OCI-LY3 (cell line): ENCODE data around the gene FANCM.

ENCODE experiments used
- H2AFZ ChIP-seq: fragments of 200-600, 300-600 bp; shearing (Covaris generic); 2 replicates; pipeline ENCODE4 v1.6.0; 2014; ENCODE audit warnings: antibody characterized with exemption, low read depth, low read length
- H3K27ac ChIP-seq: fragments of 200-600, 300-600 bp; sonication (generic); 2 replicates; pipeline ENCODE4 v1.5.1; 2014; ENCODE audit warnings: mild to moderate bottlenecking, low read length, moderate library complexity, mixed read lengths
- H3K27me3 ChIP-seq: fragments of 200-600, 300-600 bp; sonication (generic); 2 replicates; pipeline ENCODE4 v1.6.1; 2014; ENCODE audit warnings: low read depth, low read length, mixed read lengths
- H3K36me3 ChIP-seq: fragments of 200-600, 300-600 bp; sonication (generic); replicated peaks from 2 replicates; pipeline ENCODE3; 2014; ENCODE audit warnings: low read depth, low read length, mixed read lengths
- H3K4me1 ChIP-seq: fragments of 300-600, 200-600 bp; sonication (generic); 2 replicates; pipeline ENCODE4 v1.6.1; 2014; ENCODE audit warnings: low read length, mixed read lengths
- H3K4me2 ChIP-seq: fragments of 200-600, 300-600 bp; sonication (generic); 2 replicates; pipeline ENCODE4 v1.6.1; 2014; ENCODE audit warnings: low read length, mixed read lengths
- H3K4me3 ChIP-seq: fragments of 300-600, 200-600 bp; sonication (generic); 2 replicates; pipeline ENCODE4 v1.5.1; 2014; ENCODE audit warnings: antibody characterized with exemption, mild to moderate bottlenecking, low read length, moderate library complexity
- H3K79me2 ChIP-seq: fragments of 300-600, 200-600 bp; shearing (Covaris generic); 2 replicates; pipeline ENCODE4 v1.6.1; 2014; ENCODE audit warnings: mild to moderate bottlenecking, low read length, mixed read lengths
- H3K9ac ChIP-seq: fragments of 300-600, 200-600 bp; shearing (Covaris generic); 2 replicates; pipeline ENCODE4 v1.6.0; 2014; ENCODE audit warnings: mild to moderate bottlenecking, low read length, moderate library complexity
- H3K9me3 ChIP-seq: fragments of 200-600, 300-600 bp; shearing (Covaris generic); 2 replicates; pipeline ENCODE4 v1.6.1; 2014; ENCODE audit warnings: low read length, mixed read lengths; ENCODE audit not compliant: insufficient read depth
- H4K20me1 ChIP-seq: fragments of 200-600, 300-600 bp; sonication (generic); 2 replicates; pipeline ENCODE4 v1.6.1; 2016; ENCODE audit warnings: low read length, mixed read lengths; ENCODE audit not compliant: insufficient read depth
- EZH2phosphoT487 ChIP-seq: fragments of 200-600 bp; shearing (Covaris generic); IDR thresholded peaks from 2 replicates; pipeline ENCODE4 v1.6.1; 2018; ENCODE audit warnings: antibody characterized with exemption, mixed run types, low read depth
- TF ChIP-seq, protein P1 (sequence below): fragments of 200-600, 300-600 bp; sonication (generic); IDR thresholded peaks from 2 replicates; pipeline ENCODE4 v1.5.1; 2014; ENCODE audit warnings: antibody characterized with exemption, low read length, low read depth

The FANCM gene

GRCh38 chr14:45181329-45181728 is 45.6 kb downstream of the FANCM start:
- no peaks in the 10 kb centered on the region for H3K27me3 ChIP-seq
- no peaks in the 10 kb centered on the region for H3K36me3 ChIP-seq
- TF ChIP-seq, protein P1, sequence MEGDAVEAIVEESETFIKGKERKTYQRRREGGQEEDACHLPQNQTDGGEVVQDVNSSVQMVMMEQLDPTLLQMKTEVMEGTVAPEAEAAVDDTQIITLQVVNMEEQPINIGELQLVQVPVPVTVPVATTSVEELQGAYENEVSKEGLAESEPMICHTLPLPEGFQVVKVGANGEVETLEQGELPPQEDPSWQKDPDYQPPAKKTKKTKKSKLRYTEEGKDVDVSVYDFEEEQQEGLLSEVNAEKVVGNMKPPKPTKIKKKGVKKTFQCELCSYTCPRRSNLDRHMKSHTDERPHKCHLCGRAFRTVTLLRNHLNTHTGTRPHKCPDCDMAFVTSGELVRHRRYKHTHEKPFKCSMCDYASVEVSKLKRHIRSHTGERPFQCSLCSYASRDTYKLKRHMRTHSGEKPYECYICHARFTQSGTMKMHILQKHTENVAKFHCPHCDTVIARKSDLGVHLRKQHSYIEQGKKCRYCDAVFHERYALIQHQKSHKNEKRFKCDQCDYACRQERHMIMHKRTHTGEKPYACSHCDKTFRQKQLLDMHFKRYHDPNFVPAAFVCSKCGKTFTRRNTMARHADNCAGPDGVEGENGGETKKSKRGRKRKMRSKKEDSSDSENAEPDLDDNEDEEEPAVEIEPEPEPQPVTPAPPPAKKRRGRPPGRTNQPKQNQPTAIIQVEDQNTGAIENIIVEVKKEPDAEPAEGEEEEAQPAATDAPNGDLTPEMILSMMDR = no peak
- no peak for TF ChIP-seq EZH2phosphoT487
- H3K9me3 ChIP-seq = no peaks in the 10 kb centered on the region
- H2AFZ ChIP-seq = no peak overlapping the region
- H3K27ac ChIP-seq = no peak overlapping the region
- no peaks in the 10 kb centered on the region for H3K79me2 ChIP-seq
- no peak overlapping the region for H3K4me3 ChIP-seq
- H3K4me2 ChIP-seq = no peak overlapping the region
- H3K4me1 ChIP-seq = peaks cover 15% of the 10 kb centered on the region
- H4K20me1 ChIP-seq = no peaks in the 10 kb centered on the region
- H3K9ac ChIP-seq = no peak overlapping the region

DNA sequence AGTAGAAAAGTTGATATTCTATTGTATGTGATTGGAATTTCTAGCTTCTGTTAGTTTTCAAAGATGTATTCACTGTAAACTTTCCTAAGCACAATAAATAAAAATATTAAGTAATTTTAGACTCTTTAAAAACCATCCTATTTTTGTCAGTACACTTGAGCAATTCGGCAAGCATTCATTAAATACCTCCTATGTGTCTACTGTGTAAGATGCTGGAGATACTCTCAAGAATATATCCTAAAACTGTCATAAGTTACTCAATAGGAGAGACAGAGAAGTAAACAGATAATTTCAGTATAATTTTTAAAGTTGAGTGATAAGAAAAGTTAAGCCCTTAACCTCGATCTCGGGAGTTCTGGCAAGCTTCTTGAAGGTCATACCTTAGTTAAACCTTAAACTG is 46.1 kb downstream of the FANCM start:
- peaks cover 3% of the 10 kb centered on the region for H3K36me3 ChIP-seq
- H2AFZ ChIP-seq = no peak overlapping the region
- no peak overlapping the region for H3K4me2 ChIP-seq
- no peaks in the 10 kb centered on the region for H4K20me1 ChIP-seq
- peaks cover 15% of the 10 kb centered on the region for H3K4me1 ChIP-seq
- H3K79me2 ChIP-seq = no peaks in the 10 kb centered on the region
- H3K27ac ChIP-seq = no peak overlapping the region
- H3K4me3 ChIP-seq = no peak overlapping the region
- H3K9ac ChIP-seq = no peak overlapping the region
- TF ChIP-seq, protein P1 = no peak
- TF ChIP-seq EZH2phosphoT487 = no peak
- H3K9me3 ChIP-seq = no peaks in the 10 kb centered on the region
- no peaks in the 10 kb centered on the region for H3K27me3 ChIP-seq

GRCh38 chr14:45185100-45185814 is 49.5 kb downstream of the FANCM start:
- peaks cover 15% of the 10 kb centered on the region for H3K36me3 ChIP-seq
- no peaks in the 10 kb centered on the region for H3K27me3 ChIP-seq
- H3K4me2 ChIP-seq = peak overlapping the region; percentile 28

DNA sequence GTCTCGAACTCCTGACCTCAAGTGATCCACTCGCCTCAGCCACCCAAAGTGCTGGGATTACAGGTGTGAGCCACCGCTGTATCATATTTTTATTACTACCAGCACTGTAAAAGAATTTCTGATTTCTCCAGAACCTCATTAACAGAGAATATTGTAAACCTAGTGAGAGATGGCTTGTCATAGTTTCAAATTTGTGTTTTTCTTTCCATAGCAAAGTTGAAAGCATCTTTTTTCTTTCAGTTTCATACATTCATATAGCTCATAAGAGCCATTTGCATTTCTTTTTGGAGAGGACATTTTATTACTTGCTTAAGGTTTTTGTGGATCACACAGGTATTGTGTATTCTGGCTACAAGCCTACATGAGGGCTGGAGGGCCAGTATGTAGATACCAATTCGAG is 59.2 kb downstream of the FANCM start:
- H3K27me3 ChIP-seq = no peaks in the 10 kb centered on the region
- H3K4me2 ChIP-seq = no peak overlapping the region; the same call in 1 of the 2 replicates
- no peaks in the 10 kb centered on the region for H3K9me3 ChIP-seq
- H2AFZ ChIP-seq = no peak overlapping the region
- no peaks in the 10 kb centered on the region for H4K20me1 ChIP-seq
- H3K36me3 ChIP-seq = peaks cover 5% of the 10 kb centered on the region
- H3K79me2 ChIP-seq = no peaks in the 10 kb centered on the region
- no peak overlapping the region for H3K9ac ChIP-seq
- no peak overlapping the region for H3K27ac ChIP-seq
- peaks cover 9% of the 10 kb centered on the region for H3K4me1 ChIP-seq
- no peak overlapping the region for H3K4me3 ChIP-seq
- TF ChIP-seq, protein P1 = no peak
- no peak for TF ChIP-seq EZH2phosphoT487

More at GRCh38 chr14:45185100-45185814, 49.5 kb downstream of the FANCM start:
- TF ChIP-seq EZH2phosphoT487 = no peak
- TF ChIP-seq, protein P1 = no peak
- H3K4me3 ChIP-seq = no peak overlapping the region
- H3K9me3 ChIP-seq = no peaks in the 10 kb centered on the region
- peaks cover 15% of the 10 kb centered on the region for H3K4me1 ChIP-seq
- peak overlapping the region; percentile 24; the same call in 1 of the 2 replicates for H3K27ac ChIP-seq
- no peak overlapping the region for H2AFZ ChIP-seq
- no peaks in the 10 kb centered on the region for H4K20me1 ChIP-seq
- no peak overlapping the region for H3K9ac ChIP-seq
- no peaks in the 10 kb centered on the region for H3K79me2 ChIP-seq
